NCI-H2107 treated with DMSO at 0.1 percent for 48 hours (cell line): ENCODE data around the gene SMKR1.
"Not testable (repeated sequence)": the region's sequence is repeated elsewhere in the genome, so short reads cannot be mapped to it uniquely, and the experiment has no call there.

ENCODE experiments used
- DNase-seq: peaks from one replicate; lab custom pipeline; 2025; ENCODE audit not compliant: unreplicated experiment; lab: John Stamatoyannopoulos, UW

The SMKR1 gene

DNA sequence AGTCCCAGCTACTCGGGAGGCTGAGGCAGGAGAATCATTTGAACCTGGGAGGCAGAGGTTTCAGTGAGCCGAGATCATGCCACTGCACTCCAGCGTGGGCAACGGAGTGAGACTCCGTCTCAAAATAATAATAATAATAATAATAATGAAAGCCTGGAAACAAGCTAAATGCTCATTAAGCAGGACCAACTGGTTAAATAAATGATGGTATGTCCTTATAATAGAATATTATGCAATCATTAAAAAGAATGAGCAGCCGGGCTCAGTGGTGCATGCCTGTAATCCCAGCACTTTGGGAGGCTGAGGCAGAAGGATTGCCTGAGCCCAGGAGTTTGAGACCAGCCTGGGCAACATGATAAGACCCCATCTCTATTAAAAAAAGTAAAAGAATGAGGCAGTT is 21.0 kb upstream of the SMKR1 start:
- not testable (repeated sequence) for DNase-seq

DNA sequence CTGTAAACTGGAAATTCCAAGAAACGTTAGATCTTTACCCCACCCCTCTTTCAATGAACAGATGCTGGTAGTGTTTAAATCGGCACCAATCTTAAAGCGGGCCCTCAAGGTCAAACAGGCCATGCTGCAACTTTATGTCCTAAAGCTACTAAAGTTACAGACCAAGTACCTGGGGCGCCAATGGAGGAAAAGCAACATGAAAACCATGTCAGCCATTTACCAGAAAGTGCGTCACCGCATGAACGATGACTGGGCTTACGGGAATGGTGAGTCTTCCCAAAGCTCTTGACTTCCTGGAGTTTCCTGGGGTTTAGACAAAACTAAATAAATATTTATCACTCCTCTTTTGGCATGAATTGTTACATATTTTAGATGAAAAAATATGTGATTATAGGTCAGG is 19.6 kb upstream of the SMKR1 start:
- no peak for DNase-seq

DNA sequence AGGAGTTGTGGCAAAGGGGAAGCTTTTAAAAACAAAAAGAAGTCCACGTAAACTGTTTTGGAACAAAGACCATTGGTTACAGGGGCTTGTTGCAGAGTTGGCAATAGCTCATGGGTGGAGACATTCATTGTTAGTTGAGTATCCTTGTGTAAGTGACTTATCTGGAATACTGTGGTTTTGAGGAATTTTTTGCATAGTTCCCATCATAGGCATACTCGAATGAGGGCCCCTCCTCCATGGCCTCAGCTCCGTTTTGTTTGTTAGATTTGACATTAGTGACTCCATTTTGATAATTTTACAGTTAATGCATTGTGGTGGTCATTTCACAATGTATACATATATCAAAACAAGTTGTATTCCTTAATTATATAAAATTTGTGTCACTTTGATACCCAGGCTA is 12.8 kb upstream of the SMKR1 start:
- no peak for DNase-seq

DNA sequence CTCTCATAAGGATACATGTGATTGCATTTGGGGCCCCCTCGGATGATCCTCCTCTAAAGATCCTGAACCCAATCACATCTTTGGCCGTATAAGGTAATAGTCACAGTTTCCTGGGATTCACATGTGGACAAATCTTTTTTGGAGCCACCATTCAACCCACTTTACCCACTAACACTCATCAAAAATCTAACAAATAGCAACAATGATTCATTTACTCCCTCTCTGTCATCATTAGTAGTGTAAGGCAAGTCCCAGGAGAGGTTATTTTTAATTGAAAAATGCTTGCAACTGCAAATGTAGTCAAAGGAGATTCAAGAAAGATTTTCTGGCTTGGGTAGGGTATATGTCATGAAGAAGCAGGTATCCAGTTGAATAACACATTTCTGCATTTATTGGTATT is 9.9 kb upstream of the SMKR1 start:
- no peak for DNase-seq

DNA sequence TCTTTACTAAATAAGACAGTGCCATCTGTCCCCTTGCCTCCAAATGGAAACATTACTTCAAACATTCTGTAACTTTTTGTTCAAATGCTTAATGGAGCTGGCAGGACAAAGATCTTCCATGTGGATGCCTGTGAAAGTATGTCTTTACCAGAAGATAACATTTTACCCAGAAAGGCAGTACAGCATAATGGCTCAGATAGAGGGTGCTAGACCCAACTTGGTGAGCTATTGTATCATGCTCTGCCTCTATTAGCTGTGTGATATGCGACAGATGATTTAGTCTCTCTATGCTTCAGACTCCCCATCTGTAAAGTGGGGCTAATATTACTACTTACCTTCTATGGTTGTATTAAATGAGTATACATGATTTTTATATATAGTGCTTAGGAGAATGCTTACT is 8.8 kb upstream of the SMKR1 start:
- DNase-seq, result no peak

DNA sequence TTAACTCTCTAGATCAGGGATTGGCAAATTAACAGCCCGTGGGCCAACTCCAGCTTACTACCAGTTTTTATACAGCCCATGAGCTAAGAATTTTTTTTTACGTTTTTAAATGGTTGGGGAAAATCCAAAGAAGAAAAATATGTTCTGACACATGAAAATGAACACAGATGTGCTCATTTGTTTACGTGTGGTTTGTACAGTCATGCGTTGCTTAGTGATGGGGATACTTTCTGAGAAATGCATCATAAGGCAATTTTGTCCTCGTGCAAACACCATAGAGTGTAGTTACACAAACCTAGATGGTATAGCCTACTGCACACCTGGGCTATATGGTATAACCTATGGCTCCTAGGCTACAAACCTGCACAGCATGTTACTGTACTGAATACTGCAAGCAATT is 8.3 kb upstream of the SMKR1 start:
- no peak for DNase-seq

DNA sequence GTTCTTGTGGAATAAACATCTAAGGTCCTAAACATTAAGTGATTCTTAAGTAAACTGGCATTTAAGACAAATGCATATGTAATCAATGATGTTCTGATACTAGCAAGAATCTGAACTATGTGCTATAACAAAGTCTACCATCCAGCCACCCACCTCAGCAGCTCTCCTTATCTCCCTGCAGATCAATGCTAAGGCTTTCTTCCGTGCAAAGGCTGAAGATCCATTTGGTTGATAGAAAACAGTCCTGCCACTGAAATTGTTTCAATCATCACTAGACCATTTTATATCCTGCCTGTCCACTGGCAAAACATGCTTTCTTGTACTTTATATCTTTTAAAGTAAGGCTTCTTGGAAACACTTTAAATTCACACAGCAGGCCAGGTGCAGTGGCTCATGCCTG is 6.3 kb upstream of the SMKR1 start:
- DNase-seq, result no peak

DNA sequence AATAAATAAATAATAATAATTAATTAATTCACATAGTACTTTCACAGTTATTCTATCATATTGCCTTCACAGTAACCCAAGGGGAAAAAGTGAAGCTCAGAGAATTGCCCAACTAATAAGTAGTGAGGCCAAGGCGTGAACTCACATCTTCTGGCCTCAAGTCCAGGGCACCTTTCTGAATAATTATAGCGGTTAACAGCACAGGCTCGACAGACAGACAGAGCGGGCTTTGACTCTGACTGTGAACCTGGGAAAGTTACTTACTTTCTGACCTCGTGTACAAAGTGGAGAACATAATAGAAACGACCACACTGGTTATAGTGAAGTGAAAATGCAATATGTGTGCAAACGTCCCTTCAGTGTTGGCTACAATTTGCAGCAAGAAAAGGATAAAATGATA is 5.7 kb upstream of the SMKR1 start:
- DNase-seq, result no peak

DNA sequence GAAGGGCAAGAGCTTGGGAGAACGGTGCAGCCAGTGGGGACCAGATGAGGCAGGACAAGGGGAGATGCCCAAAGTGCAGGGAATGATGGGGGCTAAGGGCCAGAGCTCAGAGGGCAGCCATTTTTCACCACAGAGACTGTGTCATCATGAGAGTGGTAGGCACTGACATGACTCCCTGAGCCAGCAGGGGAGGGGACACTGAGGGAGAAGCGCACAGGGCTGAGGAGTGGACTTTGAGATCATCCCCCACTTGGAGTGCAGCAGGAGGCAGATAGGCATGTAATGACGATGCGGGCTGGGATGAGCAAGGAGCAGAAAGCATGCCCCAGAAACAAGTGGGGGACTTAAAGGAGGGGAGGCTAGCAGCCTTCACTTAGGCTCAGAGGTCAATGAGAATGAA is 5.2 kb upstream of the SMKR1 start:
- no peak for DNase-seq

DNA sequence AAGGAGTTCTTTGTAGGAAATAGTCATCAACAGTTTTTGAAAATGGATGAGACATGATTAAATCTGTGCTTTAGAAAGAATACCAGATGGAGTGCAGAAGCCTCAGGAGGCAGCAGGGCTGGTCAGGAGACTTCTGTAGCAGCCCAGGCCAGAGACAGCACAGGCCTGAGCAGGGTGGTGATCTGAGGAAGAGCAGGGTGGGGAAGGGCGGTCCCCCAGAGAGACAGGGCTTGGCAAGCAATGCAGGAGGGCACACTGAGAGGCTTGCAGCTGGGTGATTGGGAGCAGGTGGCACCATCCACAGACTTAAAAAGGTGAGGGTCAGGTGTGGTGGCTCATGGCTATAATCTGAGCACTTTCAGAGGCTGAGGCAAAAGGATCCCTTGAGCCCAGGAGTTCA is 4.3 kb upstream of the SMKR1 start:
- no peak for DNase-seq

DNA sequence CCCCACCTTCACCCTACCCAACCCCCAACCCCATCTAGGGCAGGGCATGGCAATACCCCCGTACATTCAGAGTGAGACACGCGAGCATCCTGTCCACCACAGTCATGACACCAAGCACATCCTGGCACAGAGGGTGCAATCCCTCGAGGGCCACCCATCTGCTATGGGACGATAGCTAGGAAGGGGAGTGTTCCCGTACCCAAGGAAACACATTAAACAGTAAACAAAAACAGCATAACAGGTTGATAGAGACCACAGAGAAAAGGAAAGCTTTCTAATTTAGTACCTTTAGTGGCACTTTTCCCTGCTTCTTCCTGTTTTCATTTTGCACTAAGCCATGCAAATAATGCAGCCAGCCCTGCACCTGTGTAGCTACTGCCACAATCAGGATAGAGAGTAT is 2.3 kb upstream of the SMKR1 start:
- no peak for DNase-seq

DNA sequence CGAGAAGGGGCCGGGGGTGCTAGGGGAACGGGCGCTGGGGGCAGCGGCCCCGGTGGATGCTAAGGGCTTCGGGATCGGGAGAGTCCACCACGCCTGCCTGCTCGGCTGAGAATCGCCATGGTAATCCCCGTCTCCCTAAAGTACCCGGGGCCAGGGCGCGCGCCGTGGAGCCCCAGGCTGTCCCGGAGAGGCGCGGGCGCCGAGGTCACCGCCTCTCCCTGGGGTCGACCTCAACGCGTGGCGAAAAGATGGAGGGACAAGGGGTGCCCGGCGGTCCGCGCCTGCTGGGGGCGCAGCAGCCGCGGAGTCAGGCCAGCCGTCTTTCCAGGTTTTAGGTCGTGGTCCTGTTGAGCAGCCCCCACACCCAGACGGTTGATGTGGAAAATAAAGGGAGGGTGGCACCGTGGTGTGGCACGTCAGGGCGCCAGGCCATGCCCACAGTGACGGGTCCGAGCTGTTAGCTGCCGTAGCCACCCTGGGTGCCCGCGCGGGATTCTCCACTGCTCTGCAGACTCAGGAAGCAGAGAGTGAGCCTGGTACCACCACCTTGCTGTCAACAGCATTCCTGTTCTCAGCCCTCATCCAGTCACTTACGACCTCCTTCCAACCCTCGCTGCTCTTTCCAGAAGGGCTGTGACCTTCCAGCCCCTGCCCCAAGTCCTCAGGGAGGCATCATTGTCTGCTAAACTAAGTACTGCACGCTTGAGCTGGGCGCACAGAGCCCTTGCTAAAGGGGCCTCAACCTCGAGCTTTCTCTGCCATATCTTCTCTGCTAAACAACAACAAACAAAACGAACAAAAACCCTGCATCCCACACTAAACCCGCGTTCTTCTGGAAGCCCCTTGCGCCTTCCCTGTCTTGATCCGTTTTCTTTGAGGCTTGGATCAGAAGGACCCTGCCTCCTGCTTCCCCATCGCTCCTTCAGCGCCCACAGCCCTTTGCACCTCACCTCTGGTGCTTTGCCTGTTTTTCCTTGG is 666 bp downstream of the SMKR1 start:
- DNase-seq, result peak; percentile 13

DNA sequence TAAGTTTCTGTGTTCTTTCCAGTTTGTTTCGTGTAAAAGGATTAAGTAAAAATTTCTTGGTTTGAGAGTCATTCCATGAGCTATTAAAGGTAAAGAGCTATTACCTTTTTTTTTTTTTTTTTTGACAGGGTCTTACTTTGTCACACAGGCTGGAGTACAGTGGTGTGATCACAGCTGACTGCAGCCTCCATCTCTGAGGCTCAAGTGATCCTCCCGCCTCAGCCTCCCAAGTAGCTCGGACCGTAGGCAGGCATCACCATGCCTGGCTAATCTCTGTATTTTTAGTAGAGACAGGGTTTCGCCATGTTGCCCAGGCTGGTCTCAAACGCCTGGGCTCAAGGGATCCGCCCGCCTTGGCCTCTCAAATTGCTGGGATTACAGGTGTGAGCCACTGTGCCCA is 1.4 kb downstream of the SMKR1 start:
- DNase-seq, result no peak

DNA sequence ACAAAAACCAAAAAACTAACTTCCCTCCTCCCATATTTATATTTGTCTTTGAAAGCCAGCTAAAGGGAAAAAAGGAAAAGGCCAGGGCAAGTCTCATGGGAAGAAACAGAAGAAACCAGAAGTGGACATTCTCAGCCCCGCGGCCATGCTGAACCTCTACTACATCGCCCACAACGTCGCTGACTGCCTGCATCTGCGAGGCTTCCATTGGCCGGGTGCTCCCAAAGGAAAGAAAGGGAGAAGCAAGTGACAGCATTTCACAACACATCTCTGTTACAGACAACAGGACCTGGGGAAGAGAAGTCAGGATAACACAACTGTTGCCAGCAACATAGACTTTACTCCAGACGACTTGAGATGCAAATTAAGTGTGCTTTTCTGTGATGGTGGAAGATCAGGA is 9.9 kb downstream of the SMKR1 start:
- DNase-seq, result no peak

DNA sequence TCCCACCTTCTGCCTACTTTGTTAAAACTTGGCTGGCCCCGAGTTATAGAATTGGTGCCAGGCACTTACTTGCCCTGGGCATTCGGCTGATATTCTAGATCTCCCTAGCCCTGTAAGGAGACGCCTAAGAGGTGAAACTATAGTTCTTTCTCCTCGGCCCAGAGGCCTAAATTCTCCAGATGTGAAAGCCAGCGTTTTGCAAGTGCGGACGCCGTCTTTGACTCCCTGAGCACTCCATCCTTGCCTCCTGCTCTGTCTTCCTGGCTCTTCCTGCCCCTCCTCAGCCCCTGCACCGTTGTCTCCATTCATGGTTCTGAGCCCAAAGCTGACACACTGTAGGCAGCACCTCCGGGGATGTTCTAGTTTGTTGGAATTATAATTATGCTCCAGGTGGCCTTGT is 11.2 kb downstream of the SMKR1 start:
- DNase-seq, result no peak

DNA sequence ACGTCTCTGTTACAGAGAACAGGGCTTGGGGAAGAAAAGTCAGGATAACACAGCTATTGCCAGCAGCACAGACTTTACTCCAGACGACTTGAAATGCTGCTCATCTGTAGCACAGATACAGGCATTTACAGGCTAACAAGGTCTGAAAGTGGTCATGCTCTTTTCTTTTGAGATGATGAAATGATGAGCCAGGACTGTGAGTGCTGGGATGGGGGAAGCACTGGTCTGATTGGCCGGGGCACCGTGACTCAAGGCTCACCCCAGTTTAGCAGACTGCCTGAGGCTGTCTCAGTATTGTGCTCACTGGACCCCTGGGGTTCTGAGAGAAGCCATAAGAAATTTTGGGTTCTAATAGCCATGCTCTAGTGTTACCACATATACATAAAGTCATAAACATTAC is 12.4 kb downstream of the SMKR1 start:
- no peak for DNase-seq

DNA sequence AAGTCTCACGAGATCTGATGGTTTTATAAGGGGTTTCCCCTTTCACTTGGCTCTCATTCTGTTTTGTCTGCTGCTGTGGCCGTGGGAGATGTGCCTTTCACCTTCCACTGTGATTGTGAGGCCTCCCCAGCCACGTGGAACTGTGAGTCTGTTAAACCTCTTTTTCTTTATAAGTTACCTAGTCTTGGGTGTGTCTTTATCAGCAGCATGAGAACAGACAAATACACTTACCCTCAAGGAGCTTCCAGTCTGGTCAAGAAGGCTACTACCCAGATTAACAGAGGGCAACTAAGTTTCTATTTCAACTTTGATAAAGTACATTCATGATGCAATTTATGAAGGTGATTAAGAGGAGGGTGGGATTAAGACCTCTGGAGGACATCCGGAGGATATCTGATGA is 13.1 kb downstream of the SMKR1 start:
- DNase-seq, result no peak

DNA sequence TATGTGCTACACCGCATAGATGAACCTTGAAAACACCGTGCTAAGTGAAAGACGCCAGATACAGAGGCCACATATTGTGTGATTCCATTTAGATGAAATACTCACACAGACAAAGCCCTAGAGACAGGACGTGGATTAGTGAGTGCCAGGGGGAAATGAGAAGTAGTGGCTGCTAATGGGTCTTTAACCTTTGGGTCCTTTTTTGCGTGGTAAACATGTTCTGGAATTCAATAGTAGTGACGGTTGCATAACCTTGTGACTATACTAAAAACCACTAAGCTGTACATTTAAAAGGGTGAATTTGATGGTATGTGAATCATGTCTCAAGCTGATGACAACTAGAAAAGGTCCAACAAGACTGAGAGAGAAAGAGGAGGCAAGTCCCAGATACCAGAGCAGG is 15.6 kb downstream of the SMKR1 start:
- no peak for DNase-seq

DNA sequence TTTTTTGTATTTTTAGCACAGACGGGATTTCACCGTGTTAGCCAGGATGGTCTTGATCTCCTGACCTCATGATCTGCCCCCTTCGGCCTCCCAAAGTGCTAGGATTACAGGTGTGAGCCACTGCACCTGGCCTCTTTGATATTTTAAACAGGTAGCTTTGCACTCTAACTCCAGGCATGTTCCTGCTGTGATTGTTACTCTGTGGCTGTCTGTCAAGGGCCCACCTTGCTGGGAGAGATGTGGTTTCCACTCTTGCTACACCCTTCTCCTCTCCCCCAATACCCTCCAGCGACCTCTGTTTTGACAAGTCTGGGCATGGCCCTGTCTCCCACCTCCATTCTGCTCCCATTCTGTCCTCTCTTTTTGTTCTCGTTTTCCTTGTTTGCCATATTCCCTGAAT is 17.1 kb downstream of the SMKR1 start:
- no peak for DNase-seq

DNA sequence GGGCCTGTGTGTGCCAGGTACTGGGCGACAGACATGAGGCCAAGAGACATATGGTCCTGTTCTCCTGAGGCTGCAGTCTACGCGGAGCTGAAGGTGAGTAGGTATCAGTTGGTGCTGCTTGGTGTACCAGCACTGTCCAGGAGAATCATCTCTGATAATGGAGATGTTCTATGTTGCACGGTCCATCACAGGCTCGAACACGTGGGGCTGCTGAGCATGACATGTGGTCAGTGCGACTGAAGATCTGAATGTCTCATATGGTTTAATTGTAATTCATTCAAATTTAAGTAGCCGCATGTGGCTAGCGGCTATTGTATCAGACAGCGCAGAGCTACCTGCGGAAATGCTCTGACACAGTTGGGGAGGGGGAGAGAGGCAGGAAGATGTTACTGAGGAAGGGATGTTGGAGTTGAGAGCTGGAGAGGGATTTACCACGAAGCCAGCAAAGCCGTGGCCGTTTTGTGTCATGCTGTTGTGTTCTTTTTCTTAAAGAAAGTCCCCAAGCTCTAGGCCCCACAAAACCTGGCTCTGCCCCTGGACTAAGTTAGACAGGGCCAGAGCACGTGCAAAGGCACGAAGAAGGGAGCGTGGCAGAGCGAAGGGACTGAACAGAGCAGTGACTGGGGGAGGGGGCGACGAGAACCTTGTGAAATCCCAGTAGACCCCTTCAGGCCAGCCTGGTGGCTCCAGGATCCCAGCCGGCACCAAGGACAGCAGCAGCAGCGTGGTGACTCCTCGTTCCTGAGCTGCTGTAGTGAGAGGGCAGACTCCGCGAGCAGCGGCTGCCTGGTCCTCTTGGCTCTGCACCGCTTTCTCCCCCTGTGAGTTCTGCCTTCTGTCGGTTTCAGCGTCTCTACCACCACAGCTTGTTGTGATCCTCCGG is 20.0 kb downstream of the SMKR1 start:
- DNase-seq, result no peak

DNA sequence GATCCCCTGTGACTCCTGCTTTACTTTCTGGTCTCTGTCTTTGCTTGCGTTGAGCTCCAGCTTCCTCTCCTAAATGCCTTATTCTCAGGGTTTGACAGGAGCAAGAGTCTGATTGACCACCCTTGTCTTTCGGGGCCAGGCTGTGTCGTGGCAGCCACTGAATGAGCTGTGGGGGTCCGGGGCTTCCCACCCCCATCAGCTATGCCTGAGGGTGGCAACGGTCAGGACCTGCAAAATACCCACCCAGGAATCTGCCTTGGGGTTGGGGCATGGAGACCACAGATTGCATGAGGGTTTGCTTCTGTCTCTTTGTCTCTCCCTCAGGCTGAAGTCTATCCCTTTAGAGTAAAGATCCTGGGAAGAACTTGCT is 20.6 kb downstream of the SMKR1 start:
- DNase-seq, result no peak

DNA sequence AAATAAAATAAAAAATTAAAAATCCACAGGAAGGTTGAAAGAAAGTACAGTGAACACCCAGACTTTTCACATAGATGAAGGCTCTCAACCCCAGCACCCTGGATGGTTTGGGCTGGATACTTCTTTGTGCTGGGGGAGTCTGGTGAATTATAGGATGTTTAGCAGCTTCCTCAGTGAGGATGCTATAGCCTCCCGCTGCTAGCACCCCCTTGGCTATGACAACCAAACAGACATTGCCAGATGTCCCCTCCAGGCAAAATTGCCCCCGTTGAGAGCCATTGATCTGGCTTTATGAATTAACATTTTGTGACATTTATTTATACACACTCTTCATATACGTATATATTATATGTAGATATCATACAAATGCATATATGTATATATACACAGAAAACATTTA is 21.6 kb downstream of the SMKR1 start:
- no peak for DNase-seq
